HG03520 (cell line): ENCODE data around the gene NECTIN3.

ENCODE experiments used
- ATAC-seq: cut with Tn5 transposase; IDR thresholded peaks from one replicate; pipeline ENCODE4 v1.9.1; 2021; ENCODE audit warnings: mild to moderate bottlenecking, moderate library complexity; ENCODE audit not compliant: unreplicated experiment

Gene NECTIN3

GRCh38 chr3:111081008-111081545 lies 9.5 kb downstream of the NECTIN3 start:
- no peak for ATAC-seq

GRCh38 chr3:111084911-111085310 lies 13.3 kb downstream of the NECTIN3 start:
- ATAC-seq: no peak

- no peak for ATAC-seq
These were observed 16.4 kb downstream of the NECTIN3 start for GRCh38 chr3:111087924-111088469.

- ATAC-seq: no peak
These were observed 25.0 kb downstream of the NECTIN3 start for GRCh38 chr3:111096487-111097209.

GRCh38 chr3:111103807-111104206 lies 32.2 kb downstream of the NECTIN3 start:
- no peak for ATAC-seq

GRCh38 chr3:111106993-111107661 lies 35.5 kb downstream of the NECTIN3 start:
- no peak for ATAC-seq

GRCh38 chr3:111107662-111108035 lies 36.0 kb downstream of the NECTIN3 start:
- no peak for ATAC-seq

GRCh38 chr3:111112913-111113312 lies 41.3 kb downstream of the NECTIN3 start:
- ATAC-seq: no peak

- no peak for ATAC-seq
These were observed 57.3 kb downstream of the NECTIN3 start for GRCh38 chr3:111128884-111129283.

GRCh38 chr3:111130827-111131226 lies 59.2 kb downstream of the NECTIN3 start:
- ATAC-seq: no peak

GRCh38 chr3:111134302-111134701 lies 62.7 kb downstream of the NECTIN3 start:
- no peak for ATAC-seq

- ATAC-seq: no peak
These were observed 79.8 kb downstream of the NECTIN3 start for GRCh38 chr3:111151438-111151837.

GRCh38 chr3:111152496-111152895 lies 80.9 kb downstream of the NECTIN3 start:
- ATAC-seq: no peak

GRCh38 chr3:111156517-111156916 lies 84.9 kb downstream of the NECTIN3 start:
- no peak for ATAC-seq

- ATAC-seq: no peak
These were observed 87.8 kb downstream of the NECTIN3 start for GRCh38 chr3:111159391-111159790.

- no peak for ATAC-seq
These were observed 93.0 kb downstream of the NECTIN3 start for GRCh38 chr3:111164621-111165020.

- no peak for ATAC-seq
These were observed 93.8 kb downstream of the NECTIN3 start for GRCh38 chr3:111165411-111165810.

GRCh38 chr3:111173328-111173900 lies 101.8 kb downstream of the NECTIN3 start:
- no peak for ATAC-seq

GRCh38 chr3:111173906-111174305 lies 102.3 kb downstream of the NECTIN3 start:
- no peak for ATAC-seq

- no peak for ATAC-seq
These were observed 118.9 kb downstream of the NECTIN3 start for GRCh38 chr3:111190518-111190917.

GRCh38 chr3:111193472-111193871 lies 121.9 kb downstream of the NECTIN3 start:
- ATAC-seq: no peak

- ATAC-seq: peak; percentile 55
These were observed 122.4 kb downstream of the NECTIN3 start for GRCh38 chr3:111194048-111194447.
